Caco-2 (cell line): Measurements from ENCODE around the gene MTA1. TPM values are rescaled to one million over a fixed set of nuclear protein-coding genes. Genes with fewer than 3 reads are reported as not detected.

Source experiments
- BruUV-seq: library from RNA; stranded (reverse); fragments of 400-500 nt; replicated peaks from 2 replicates; lab custom pipeline; 2021; lab: Mats Ljungman, UMichigan
- CTCF ChIA-PET: fragments of 300-600 bp; sonication (Branson Sonifier 250); formaldehyde crosslinking; loops from one replicate; lab custom pipeline; 2022; ENCODE audit warnings: antibody characterized with exemption; lab: Charles Lee
- POLR2A ChIA-PET: fragments of 300-600 bp; sonication (Branson Sonifier 250); formaldehyde crosslinking; loops from one replicate; lab custom pipeline; 2022; ENCODE audit warnings: antibody characterized with exemption; lab: Charles Lee
- DNase-seq, 2 experiments: peaks; one replicate each; pipeline versions ENCODE4 v3.0.0 to v3.0.0-alpha.2; 2020 to 2022
- H3K27me3 ChIP-seq: replicated peaks from 2 replicates; pipeline ENCODE4 v1.6.0; 2011; ENCODE audit warnings: low read length; ENCODE audit not compliant: control insufficient read depth, insufficient read depth
- H3K36me3 ChIP-seq: 2 replicates; pipeline ENCODE4 v1.5.1; 2011; ENCODE audit warnings: low read length; ENCODE audit not compliant: control insufficient read depth, insufficient read depth
- H3K4me1 ChIP-seq: fragments of 250-450 bp; sonication (Bioruptor Pico); 2 replicates; pipeline ENCODE4 v1.5.1; 2020; ENCODE audit warnings: mild to moderate bottlenecking
- H3K4me3 ChIP-seq: 2 replicates; pipeline ENCODE4 v1.5.1; 2011; ENCODE audit warnings: low read depth, mild to moderate bottlenecking, control low read depth, low read length
- H3K9me3 ChIP-seq: fragments of 250-450 bp; sonication (Bioruptor Pico); 2 replicates; pipeline ENCODE4 v1.5.1; 2020; ENCODE audit warnings: mild to moderate bottlenecking, moderate library complexity
- H3K27ac Mint-ChIP-seq: one replicate; pipeline ENCODE4 v1.8.0; 2022; ENCODE audit warnings: mixed read lengths; ENCODE audit not compliant: unreplicated experiment
- H3K27me3 Mint-ChIP-seq: one replicate; pipeline ENCODE4 v1.8.0; 2022; ENCODE audit warnings: mixed read lengths; ENCODE audit not compliant: insufficient read depth, unreplicated experiment
- H3K36me3 Mint-ChIP-seq: one replicate; pipeline ENCODE4 v1.8.0; 2022; ENCODE audit warnings: mild to moderate bottlenecking, mixed read lengths; ENCODE audit not compliant: insufficient read depth, unreplicated experiment
- H3K4me1 Mint-ChIP-seq: one replicate; pipeline ENCODE4 v1.8.0; 2022; ENCODE audit warnings: low read depth, mixed read lengths; ENCODE audit not compliant: unreplicated experiment
- H3K4me3 Mint-ChIP-seq: one replicate; pipeline ENCODE4 v1.8.0; 2022; ENCODE audit warnings: mild to moderate bottlenecking, moderate library complexity, mixed read lengths; ENCODE audit not compliant: unreplicated experiment
- H3K9me3 Mint-ChIP-seq: one replicate; pipeline ENCODE4 v1.8.0; 2022; ENCODE audit warnings: mixed read lengths; ENCODE audit not compliant: unreplicated experiment
- CTCF ChIP-seq, 2 experiments: fragments of 200-600 bp in 1 of 2; IDR thresholded peaks; 1 replicate in 1 of 2; 2 replicates in 1 of 2; pipeline versions ENCODE4 v1.5.1 to v1.8.0; 2011 to 2022; ENCODE audit warnings: antibody characterized with exemption in 1 of 2, control low read depth in 1 of 2, inconsistent platforms in 1 of 2, low read depth in 1 of 2, low read length in 1 of 2, mild to moderate bottlenecking in 1 of 2, moderate library complexity in 1 of 2; ENCODE audit not compliant: insufficient read depth in 1 of 2, severe bottlenecking in 1 of 2, unreplicated experiment in 1 of 2
- intact Hi-C: fragments of 100-400 bp; cut with micrococcal nuclease; formaldehyde crosslinking; loops from one replicate; pipeline ENCODE4 v1.10.0; 2022; ENCODE audit not compliant: unreplicated experiment
- total RNA-seq: library from RNA; stranded (reverse); gene quantifications from 2 replicates; pipeline ENCODE4 v1.2.3, GENCODE V29; 2022

The MTA1 gene
- total RNA-seq, 1 experiment from 2014 or later = 167 TPM

GRCh38 chr14:105496831-105497591 lies 77.4 kb downstream of the MTA1 start:
- no TSS peak for BruUV-seq
- Histone ChIP-seq H3K4me3 (no peak overlapping the region), H3K4me1 (peaks cover under 1% of the 10 kb centered on the region; the same call in 1 of the 2 replicates), H3K27me3 (no peaks in the 10 kb centered on the region), H3K36me3 (no peaks in the 10 kb centered on the region; the same call in 1 of the 2 replicates), H3K9me3 (no peaks in the 10 kb centered on the region)
- Mint-ChIP-seq H3K27me3 (no peaks in the 10 kb centered on the region), H3K4me1 (no peaks in the 10 kb centered on the region), H3K9me3 (no peaks in the 10 kb centered on the region), H3K36me3 (peaks cover 18% of the 10 kb centered on the region), H3K4me3 (no peak overlapping the region), H3K27ac (no peak overlapping the region)
- intact Hi-C loops = no loop called here
- ChIA-PET POLR2A (no interaction called here), CTCF (interaction anchor here (1.0 kb wide), 1 partner anchor 16 kb away, joined by 3 read pairs; no protein-coding TSS in a partner anchor)
- no peak for TF ChIP-seq CTCF (IDR thresholded peaks at IDR 0.05; ENCODE audit: insufficient read depth in 1 of 2, low read depth in 1 of 2, low read length in 1 of 2, severe bottlenecking in 1 of 2, unreplicated experiment in 1 of 2)
- DNase-seq = no peak

- Mint-ChIP-seq H3K9me3 (no peaks in the 10 kb centered on the region), H3K27me3 (no peaks in the 10 kb centered on the region), H3K4me1 (no peaks in the 10 kb centered on the region), H3K36me3 (peaks cover 22% of the 10 kb centered on the region), H3K4me3 (no peak overlapping the region), H3K27ac (no peak overlapping the region)
- no TSS peak for BruUV-seq
- Histone ChIP-seq H3K4me3 (no peak overlapping the region), H3K27me3 (no peaks in the 10 kb centered on the region), H3K36me3 (no peaks in the 10 kb centered on the region), H3K9me3 (no peaks in the 10 kb centered on the region), H3K4me1 (no peaks in the 10 kb centered on the region)
- ChIA-PET POLR2A (no interaction called here), CTCF (interaction anchor here (1.0 kb wide), 1 partner anchor 17 kb away, joined by 3 read pairs; no protein-coding TSS in a partner anchor)
- intact Hi-C loops = no loop called here
- peak in 1 of 2 experiments; percentile 29 for DNase-seq
- TF ChIP-seq CTCF (IDR thresholded peaks at IDR 0.05; ENCODE audit: insufficient read depth in 1 of 2, low read depth in 1 of 2, low read length in 1 of 2, severe bottlenecking in 1 of 2, unreplicated experiment in 1 of 2) = no peak
These were observed 78.2 kb downstream of the MTA1 start for GRCh38 chr14:105497671-105498429.

- Histone ChIP-seq H3K4me3 (no peak overlapping the region), H3K9me3 (no peaks in the 10 kb centered on the region), H3K27me3 (no peaks in the 10 kb centered on the region), H3K36me3 (no peaks in the 10 kb centered on the region), H3K4me1 (no peaks in the 10 kb centered on the region)
- ChIA-PET POLR2A (no interaction called here), CTCF (no interaction called here)
- peaks cover 27% of the 10 kb centered on the region for H3K36me3 Mint-ChIP-seq
- no peaks in the 10 kb centered on the region for H3K9me3 Mint-ChIP-seq
- H3K27ac Mint-ChIP-seq = no peak overlapping the region
- no TSS peak for BruUV-seq
- peak in 1 of 2 experiments; percentile 32 for DNase-seq
- TF ChIP-seq CTCF (IDR thresholded peaks at IDR 0.05; ENCODE audit: insufficient read depth in 1 of 2, low read depth in 1 of 2, low read length in 1 of 2, severe bottlenecking in 1 of 2, unreplicated experiment in 1 of 2) = no peak
- intact Hi-C loops = no loop called here
- peaks cover 2% of the 10 kb centered on the region for H3K27me3 Mint-ChIP-seq
- H3K4me3 Mint-ChIP-seq = no peak overlapping the region
- H3K4me1 Mint-ChIP-seq = no peaks in the 10 kb centered on the region
These were observed 79.0 kb downstream of the MTA1 start for GRCh38 chr14:105498430-105499255.
